Liver (tissue), 9 donors: ENCODE data around the gene TGFBR3. TPM values are rescaled to one million over a fixed set of nuclear protein-coding genes. Genes with fewer than 3 reads are reported as not detected.
A peak's percentile ranks its signal among the peaks of the same experiment; 100 is the strongest.

Experiments used
- DNase-seq: peaks from one replicate; pipeline ENCODE4 v3.0.0-alpha.2; 2017; ENCODE audit warnings: low spot score
- H3K27ac ChIP-seq, 2 donors: one replicate each; pipeline ENCODE4 v1.7.0; 2013; ENCODE audit warnings: inconsistent platforms in 2 of 2, low read length in 2 of 2, control low read depth in 1 of 2, low read depth in 1 of 2, mild to moderate bottlenecking in 1 of 2
- H3K27me3 ChIP-seq, 4 donors: one replicate each; pipeline versions ENCODE4 v1.6.1 to v1.7.0; 2013; ENCODE audit warnings: low read length in 3 of 4, inconsistent platforms in 1 of 4, mild to moderate bottlenecking in 1 of 4, moderate library complexity in 1 of 4; ENCODE audit not compliant: control insufficient read depth in 4 of 4, insufficient read depth in 4 of 4
- H3K36me3 ChIP-seq, 4 donors: one replicate each; pipeline versions ENCODE4 v1.6.1 to v1.7.0; 2013; ENCODE audit warnings: low read length in 3 of 4, mild to moderate bottlenecking in 3 of 4, low read depth in 1 of 4, moderate library complexity in 1 of 4; ENCODE audit not compliant: control insufficient read depth in 4 of 4, insufficient read depth in 3 of 4
- H3K4me1 ChIP-seq, 4 donors: one replicate each; pipeline versions ENCODE4 v1.6.1 to v1.7.0; 2013; ENCODE audit warnings: low read length in 3 of 4, mild to moderate bottlenecking in 3 of 4, moderate library complexity in 1 of 4; ENCODE audit not compliant: control insufficient read depth in 4 of 4, insufficient read depth in 4 of 4
- H3K4me3 ChIP-seq, 3 donors: one replicate each; pipeline versions ENCODE4 v1.6.1 to v1.7.0; 2013; ENCODE audit warnings: low read length in 3 of 3, control low read depth in 1 of 3, low read depth in 1 of 3, mild to moderate bottlenecking in 1 of 3
- H3K9ac ChIP-seq, 2 donors: one replicate each; pipeline ENCODE4 v1.7.0; 2013; ENCODE audit warnings: low read length in 2 of 2, mild to moderate bottlenecking in 2 of 2, moderate library complexity in 2 of 2, control low read depth in 1 of 2, low read depth in 1 of 2
- H3K9me3 ChIP-seq, 4 donors: one replicate each; pipeline versions ENCODE4 v1.6.1 to v1.7.0; 2013; ENCODE audit warnings: low read length in 3 of 4; ENCODE audit not compliant: control insufficient read depth in 4 of 4
- CTCF ChIP-seq: fragments of 150-350 bp; IDR thresholded peaks from 2 replicates; pipeline ENCODE4 v1.5.1; 2017; ENCODE audit warnings: improper control_type of control experiment, low read depth, low read length; ENCODE audit not compliant: missing input control
- EGR1 ChIP-seq, 2 donors: IDR thresholded peaks; 2 replicates each; pipeline ENCODE4 v1.6.1; 2016 to 2018; ENCODE audit warnings: antibody characterized with exemption in 2 of 2, low read depth in 2 of 2
- FOXA1 ChIP-seq: IDR thresholded peaks from 2 replicates; pipeline ENCODE4 v1.6.1; 2016; ENCODE audit warnings: antibody characterized with exemption
- FOXA2 ChIP-seq: IDR thresholded peaks from 2 replicates; pipeline ENCODE4 v1.6.1; 2016; ENCODE audit warnings: antibody characterized with exemption
- GABPA ChIP-seq, 2 donors: IDR thresholded peaks in 1 of 2; conservative IDR thresholded peaks in 1 of 2; 2 replicates each; pipeline ENCODE4 v1.6.1; 2016; ENCODE audit warnings: antibody characterized with exemption in 2 of 2, mild to moderate bottlenecking in 1 of 2, moderate library complexity in 1 of 2
- HNF4A ChIP-seq, 2 donors: conservative IDR thresholded peaks; 2 replicates each; pipeline ENCODE4 v1.6.1; 2016; ENCODE audit warnings: antibody characterized with exemption in 2 of 2, mild to moderate bottlenecking in 2 of 2
- HNF4G ChIP-seq: IDR thresholded peaks from 2 replicates; pipeline ENCODE4 v1.6.1; 2016; ENCODE audit warnings: antibody characterized with exemption
- JUND ChIP-seq, 2 donors: IDR thresholded peaks; 2 replicates each; pipeline ENCODE4 v1.6.1; 2016; ENCODE audit warnings: antibody characterized with exemption in 2 of 2
- NR2F2 ChIP-seq: IDR thresholded peaks from 2 replicates; pipeline ENCODE4 v1.6.1; 2016; ENCODE audit warnings: antibody characterized with exemption
- RAD21 ChIP-seq, 2 donors: IDR thresholded peaks; 2 replicates each; pipeline ENCODE4 v1.6.1; 2016; ENCODE audit warnings: antibody characterized with exemption in 2 of 2, mild to moderate bottlenecking in 2 of 2
- REST ChIP-seq: IDR thresholded peaks from 2 replicates; pipeline ENCODE4 v1.6.1; 2016; ENCODE audit warnings: antibody characterized with exemption, mild to moderate bottlenecking
- RXRA ChIP-seq, 2 donors: IDR thresholded peaks; 2 replicates each; pipeline ENCODE4 v1.6.1; 2017 to 2018; ENCODE audit warnings: antibody characterized with exemption in 2 of 2, mild to moderate bottlenecking in 1 of 2
- SP1 ChIP-seq: IDR thresholded peaks from 2 replicates; pipeline ENCODE4 v1.6.1; 2018; ENCODE audit warnings: antibody characterized with exemption, mild to moderate bottlenecking
- TAF1 ChIP-seq: conservative IDR thresholded peaks from 2 replicates; pipeline ENCODE4 v1.6.1; 2016; ENCODE audit warnings: antibody characterized with exemption, mild to moderate bottlenecking
- YY1 ChIP-seq: IDR thresholded peaks from 2 replicates; pipeline ENCODE4 v1.6.1; 2016; ENCODE audit warnings: antibody characterized with exemption, mild to moderate bottlenecking
- WGBS: extraction: QIAGEN DNeasy Blood & Tissue Kit; methylation state at CpG from one replicate; pipeline ENCODE4 v1.1.7; 2013; 5-methylcytosine and 5-hydroxymethylcytosine counted together
- polyA plus RNA-seq, 2 donors: library from polyadenylated mRNA; stranded (reverse) in 1 of 2; unstranded in 1 of 2; fragments of 200-250 nt in 1 of 2; fragments of >200 nt in 1 of 2; fragmentation: Nextera tagmentation in 1 of 2; extraction: Ambion mirVana in 1 of 2; gene quantifications; one replicate each; pipeline versions ENCODE4 v1.2.1 to v1.2.3, GENCODE V29; 2013 to 2015
- total RNA-seq, 2 donors: library from RNA; depleted of rRNA; stranded (reverse); fragments of >200 nt; gene quantifications; one replicate each; pipeline ENCODE4 v1.2.3, GENCODE V29; 2014
- TF ChIP-seq, protein P1 (sequence below): IDR thresholded peaks from 2 replicates; pipeline ENCODE4 v1.6.1; 2016; ENCODE audit warnings: antibody characterized with exemption
- donor health status: healthy.
- donor health status: healthy.
- donor health status: healthy.
- donor health status: healthy.
- donor health status: healthy.

Gene TGFBR3
- total and polyA plus RNA-seq, 4 donors: 6.1 to 19.3 (median 9.9) TPM

DNA sequence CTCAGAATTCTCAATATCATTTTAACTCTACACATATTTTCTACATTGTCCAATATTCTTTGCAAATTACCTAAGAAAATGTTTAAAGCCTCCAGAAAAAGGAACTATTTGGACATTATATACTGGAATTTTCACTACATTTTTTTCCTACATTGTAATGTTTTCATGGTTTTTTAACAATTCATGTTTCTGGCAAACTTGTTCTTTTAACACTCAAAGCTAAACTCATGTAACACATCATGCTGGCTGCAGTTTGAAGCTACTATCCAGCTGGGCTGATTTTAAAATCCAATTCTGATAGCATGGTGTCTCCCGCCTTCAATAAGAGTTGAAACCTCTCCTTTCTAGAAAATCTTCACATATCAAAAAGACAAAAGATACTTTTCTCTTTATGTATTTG, 52.0 kb downstream of the TGFBR3 start:
- WGBS: 94% methylated on average over 1 of the region's 1 CpG
- Histone ChIP-seq H3K27ac (no peak overlapping the region), H3K4me3 (no peak overlapping the region), H3K36me3 (no peaks in the 10 kb centered on the region), H3K9me3 (no peaks in the 10 kb centered on the region), H3K9ac (no peak overlapping the region), H3K27me3 (no peaks in the 10 kb centered on the region), H3K4me1 (peaks cover 5 to 29% (median 19%) of the 10 kb centered on the region in 4 donors)
- DNase-seq: no peak
- TF ChIP-seq JUND (IDR thresholded peaks at IDR 0.05) (no peak), CTCF (no peak), FOXA1 (no peak), GABPA (IDR thresholded peaks at IDR 0.05 in 1 of 2, conservative IDR thresholded peaks at IDR 0.05 in 1 of 2) (no peak), NR2F2 (no peak), YY1 (no peak), SP1 (no peak), TAF1 (no peak), RAD21 (IDR thresholded peaks at IDR 0.05) (no peak), FOXA2 (no peak)
- TF ChIP-seq, protein P1, sequence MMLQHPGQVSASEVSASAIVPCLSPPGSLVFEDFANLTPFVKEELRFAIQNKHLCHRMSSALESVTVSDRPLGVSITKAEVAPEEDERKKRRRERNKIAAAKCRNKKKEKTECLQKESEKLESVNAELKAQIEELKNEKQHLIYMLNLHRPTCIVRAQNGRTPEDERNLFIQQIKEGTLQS: no peak

GRCh38 chr1:91831132-91831930, 54.6 kb downstream of the TGFBR3 start:
- Histone ChIP-seq H3K27me3 (no peaks in the 10 kb centered on the region), H3K27ac (peak overlapping the region; percentile 23 to 53), H3K9me3 (no peaks in the 10 kb centered on the region), H3K4me1 (peaks cover 11 to 50% (median 36%) of the 10 kb centered on the region in 4 donors), H3K9ac (no peak overlapping the region), H3K36me3 (no peaks in the 10 kb centered on the region), H3K4me3 (no peak overlapping the region)
- TF ChIP-seq SP1: no peak
- peak in 1 of 2 donors; percentile 28 for TF ChIP-seq HNF4A (conservative IDR thresholded peaks at IDR 0.05)
- no peak for DNase-seq
- 41% methylated on average over 8 of the region's 8 CpGs for WGBS

- Histone ChIP-seq H3K4me3 (no peak overlapping the region), H3K27me3 (no peaks in the 10 kb centered on the region), H3K27ac (peak overlapping the region; percentile 15 to 53), H3K9ac (no peak overlapping the region), H3K36me3 (no peaks in the 10 kb centered on the region), H3K9me3 (no peaks in the 10 kb centered on the region), H3K4me1 (peaks cover 11 to 50% (median 36%) of the 10 kb centered on the region in 4 donors)
- no peak for DNase-seq
- TF ChIP-seq HNF4A (conservative IDR thresholded peaks at IDR 0.05): peak in 1 of 2 donors; percentile 41
- TF ChIP-seq GABPA (IDR thresholded peaks at IDR 0.05 in 1 of 2, conservative IDR thresholded peaks at IDR 0.05 in 1 of 2): no peak
- TF ChIP-seq RAD21 (IDR thresholded peaks at IDR 0.05): peak; percentile 46 to 62
- no peak for TF ChIP-seq YY1
- TF ChIP-seq CTCF: peak; percentile 29
- peak in 1 of 2 donors; percentile 22 for TF ChIP-seq RXRA (IDR thresholded peaks at IDR 0.05)
- TF ChIP-seq SP1: peak; percentile 38
- no peak for TF ChIP-seq HNF4G
- no peak for TF ChIP-seq REST
- no peak for TF ChIP-seq TAF1
- no peak for TF ChIP-seq EGR1 (IDR thresholded peaks at IDR 0.05; ENCODE audit: low read depth in 2 of 2)
- 52% methylated on average over 10 of the region's 10 CpGs for WGBS
Observed at GRCh38 chr1:91830242-91831131, 55.5 kb downstream of the TGFBR3 start.
